ENCODE results near the gene KIF7.

KIF7 gene

GRCh38 chr15:89647191-89647851 lies 7.9 kb downstream of the KIF7 start:
- peak; percentile 14 for DNase-seq (ENCODE audit: low spot score)

- DNase-seq (ENCODE audit: low spot score): no peak
Observed at GRCh38 chr15:89646416-89647141, 8.7 kb downstream of the KIF7 start.

- no peak for DNase-seq (ENCODE audit: low spot score)
Observed at GRCh38 chr15:89645680-89646079, 9.6 kb downstream of the KIF7 start.

- no peak for DNase-seq (ENCODE audit: low spot score)
Observed at GRCh38 chr15:89642106-89642505, 13.2 kb downstream of the KIF7 start.

- no peak for DNase-seq (ENCODE audit: low spot score)
Observed at GRCh38 chr15:89641053-89641452, 14.2 kb downstream of the KIF7 start.

- no peak for DNase-seq (ENCODE audit: low spot score)
Observed at GRCh38 chr15:89640245-89640644, 15.0 kb downstream of the KIF7 start.

GRCh38 chr15:89633585-89633984 lies 21.7 kb downstream of the KIF7 start:
- no peak for DNase-seq (ENCODE audit: low spot score)

GRCh38 chr15:89632563-89633430 lies 22.5 kb downstream of the KIF7 start:
- DNase-seq (ENCODE audit: low spot score): no peak

- no peak for DNase-seq (ENCODE audit: low spot score)
Observed at GRCh38 chr15:89631902-89632264, 23.4 kb downstream of the KIF7 start.

GRCh38 chr15:89630974-89631901 lies 24.0 kb downstream of the KIF7 start:
- DNase-seq (ENCODE audit: low spot score): no peak

GRCh38 chr15:89630260-89630659 lies 25.0 kb downstream of the KIF7 start:
- no peak for DNase-seq (ENCODE audit: low spot score)

GRCh38 chr15:89629829-89630228 lies 25.4 kb downstream of the KIF7 start:
- DNase-seq (ENCODE audit: low spot score): no peak

GRCh38 chr15:89628806-89629715 lies 26.2 kb downstream of the KIF7 start:
- no peak for DNase-seq (ENCODE audit: low spot score)

GRCh38 chr15:89628301-89628700 lies 27.0 kb downstream of the KIF7 start:
- DNase-seq (ENCODE audit: low spot score): no peak

GRCh38 chr15:89627256-89627970 lies 27.9 kb downstream of the KIF7 start:
- DNase-seq (ENCODE audit: low spot score): no peak

- no peak for DNase-seq (ENCODE audit: low spot score)
Observed at GRCh38 chr15:89625716-89626115, 29.6 kb downstream of the KIF7 start.

- no peak for DNase-seq (ENCODE audit: low spot score)
Observed at GRCh38 chr15:89623165-89623564, 32.1 kb downstream of the KIF7 start.

- no peak for DNase-seq (ENCODE audit: low spot score)
Observed at GRCh38 chr15:89621547-89621946, 33.7 kb downstream of the KIF7 start.

GRCh38 chr15:89616228-89616627 lies 39.0 kb downstream of the KIF7 start:
- no peak for DNase-seq (ENCODE audit: low spot score)

GRCh38 chr15:89615135-89615534 lies 40.1 kb downstream of the KIF7 start:
- no peak for DNase-seq (ENCODE audit: low spot score)
